ENCODE data around the gene UNC5CL.
"Not testable (repeated sequence)": the region's sequence is repeated elsewhere in the genome, so short reads cannot be mapped to it uniquely, and the experiment has no call there.

UNC5CL gene

GRCh38 chr6:41037107-41037900 lies 1.7 kb downstream of the UNC5CL start:
- no peak for DNase-seq

- no peak for DNase-seq
Observed at GRCh38 chr6:41036601-41037000, 2.4 kb downstream of the UNC5CL start.

- no peak for DNase-seq
Observed at GRCh38 chr6:41036186-41036585, 2.8 kb downstream of the UNC5CL start.

- no peak for DNase-seq
Observed at GRCh38 chr6:41033776-41034175, 5.2 kb downstream of the UNC5CL start.

GRCh38 chr6:41032830-41033229 lies 6.2 kb downstream of the UNC5CL start:
- DNase-seq: no peak

- DNase-seq: no peak
Observed at GRCh38 chr6:41028561-41029412, 10.2 kb downstream of the UNC5CL start.

- peak; percentile 60 for DNase-seq
Observed at GRCh38 chr6:41027799-41028560, 11.0 kb downstream of the UNC5CL start.

GRCh38 chr6:41027241-41027640 lies 11.8 kb downstream of the UNC5CL start:
- DNase-seq: no peak

- DNase-seq: no peak
Observed at GRCh38 chr6:41025966-41026530, 13.0 kb downstream of the UNC5CL start.

GRCh38 chr6:41023114-41023513 lies 15.9 kb downstream of the UNC5CL start:
- no peak for DNase-seq

GRCh38 chr6:41022294-41022693 lies 16.7 kb downstream of the UNC5CL start:
- DNase-seq: no peak

GRCh38 chr6:41021832-41022231 lies 17.2 kb downstream of the UNC5CL start:
- DNase-seq: no peak

- no peak for DNase-seq
Observed at GRCh38 chr6:41017663-41018062, 21.4 kb downstream of the UNC5CL start.

- not testable (repeated sequence) for DNase-seq
Observed at GRCh38 chr6:41015860-41016259, 23.2 kb downstream of the UNC5CL start.

- no peak for DNase-seq
Observed at GRCh38 chr6:41014780-41015179, 24.2 kb downstream of the UNC5CL start.

- no peak for DNase-seq
Observed at GRCh38 chr6:41013466-41014153, 25.4 kb downstream of the UNC5CL start.

GRCh38 chr6:41011673-41012072 lies 27.3 kb downstream of the UNC5CL start:
- DNase-seq: no peak

- no peak for DNase-seq
Observed at GRCh38 chr6:41009669-41010068, 29.4 kb downstream of the UNC5CL start.

- no peak for DNase-seq
Observed at GRCh38 chr6:41008011-41008410, 31.0 kb downstream of the UNC5CL start.

GRCh38 chr6:41006980-41007379 lies 32.0 kb downstream of the UNC5CL start:
- DNase-seq: not testable (repeated sequence)

GRCh38 chr6:41006217-41006616 lies 32.8 kb downstream of the UNC5CL start:
- peak; percentile 67 for DNase-seq

- no peak for DNase-seq
Observed at GRCh38 chr6:41002168-41002567, 36.9 kb downstream of the UNC5CL start.
